GM18517 (cell line): ENCODE results near the gene ITPR2.
A peak's percentile ranks its signal among the peaks of the same experiment; 100 is the strongest.

Experiments
- ATAC-seq: cut with Tn5 transposase; IDR thresholded peaks from one replicate; pipeline ENCODE4 v1.9.1; 2021; ENCODE audit warnings: mild to moderate bottlenecking, moderate library complexity; ENCODE audit not compliant: unreplicated experiment

ITPR2 gene

DNA sequence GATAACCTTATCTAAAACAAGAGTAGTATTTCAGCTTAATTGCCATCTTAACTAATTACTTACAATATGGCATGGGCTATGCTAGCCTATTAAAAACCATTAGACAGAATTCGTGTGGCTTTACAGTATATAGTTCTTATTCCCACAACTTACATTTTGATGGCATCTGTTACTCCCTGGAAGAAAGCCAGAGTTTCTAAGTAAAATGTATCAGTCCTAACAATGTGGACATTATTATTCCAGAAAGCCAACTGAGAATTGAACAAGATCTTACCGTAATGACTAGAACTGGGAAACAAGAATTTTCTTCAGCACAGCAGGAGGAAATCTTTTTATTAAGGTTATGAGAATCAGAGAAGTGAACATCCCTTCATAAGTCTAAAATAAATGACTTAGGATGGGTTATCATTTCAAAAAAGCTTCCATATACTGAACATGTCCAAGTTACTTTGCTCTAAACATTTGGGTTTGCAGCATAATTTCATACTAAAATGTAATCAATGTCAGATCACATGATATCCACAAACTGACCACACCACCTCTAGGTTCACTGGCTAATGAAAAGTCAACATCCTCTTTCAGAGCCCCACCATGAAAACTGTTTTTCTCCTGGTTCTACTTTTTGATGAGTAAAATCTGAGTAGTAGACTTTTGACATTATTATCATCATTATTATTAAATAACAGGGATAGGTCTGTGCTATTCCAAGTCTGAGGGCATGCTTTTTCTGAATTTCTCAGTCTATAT, 457.9 kb downstream of the ITPR2 start:
- ATAC-seq = no peak

DNA sequence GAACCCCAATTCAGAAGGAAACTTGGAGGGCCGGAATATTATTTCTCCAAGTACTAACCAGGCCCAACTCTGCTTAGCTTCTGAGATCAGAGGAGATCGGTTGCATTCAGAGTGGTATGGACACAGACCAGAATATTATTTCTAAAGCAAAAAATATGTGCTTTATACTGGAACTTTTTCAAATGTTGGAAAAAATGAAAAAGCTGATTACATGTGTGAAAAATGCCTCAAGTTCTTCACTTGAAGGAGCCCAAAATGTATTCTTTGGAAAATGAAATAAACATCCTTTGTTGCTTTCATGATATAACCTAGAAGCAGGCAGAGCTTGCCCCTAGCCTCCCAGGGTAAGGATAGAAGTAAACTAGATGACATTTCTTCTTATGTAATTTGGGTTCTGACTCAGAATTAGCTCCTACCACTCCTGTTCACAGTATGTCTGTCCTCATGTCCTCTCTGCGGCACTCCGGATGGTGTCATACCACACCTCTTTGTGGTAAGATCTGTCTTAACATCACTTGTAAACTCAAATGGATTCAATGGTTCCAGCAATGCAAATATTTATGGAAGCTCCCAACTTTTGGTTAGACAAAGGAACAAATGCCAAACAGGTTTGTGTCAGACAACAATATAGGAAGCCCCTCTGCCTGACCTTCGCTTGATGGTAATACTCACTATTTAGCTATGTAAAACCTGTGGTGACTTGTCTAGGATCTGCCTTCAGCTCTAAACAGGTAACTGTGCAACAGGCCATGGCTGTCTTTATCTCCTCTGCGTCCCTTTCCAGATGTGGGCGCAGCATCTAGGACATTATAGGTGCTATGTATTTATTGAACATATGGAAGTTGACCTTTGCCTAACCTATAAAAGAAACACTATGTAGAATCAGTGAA, 459.1 kb downstream of the ITPR2 start:
- ATAC-seq = no peak

DNA sequence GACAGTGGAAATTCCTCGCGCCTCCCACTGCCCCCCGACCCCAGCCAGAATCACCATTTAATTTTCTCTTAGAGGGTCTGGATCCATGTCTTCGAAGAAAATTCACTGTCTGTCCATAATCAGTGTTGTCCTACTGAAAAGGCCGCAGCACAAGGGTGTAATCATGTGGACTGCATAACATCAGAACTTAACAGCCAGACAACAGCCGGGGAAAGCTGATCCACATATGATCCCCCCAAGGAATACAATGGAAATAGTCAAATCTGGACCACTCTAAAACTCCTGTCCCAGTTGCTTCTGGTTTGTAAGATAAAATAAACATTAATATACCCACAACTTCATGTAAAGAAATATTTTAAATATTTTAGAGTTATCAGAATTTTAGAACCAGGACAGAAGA, 460.1 kb downstream of the ITPR2 start:
- ATAC-seq = no peak

DNA sequence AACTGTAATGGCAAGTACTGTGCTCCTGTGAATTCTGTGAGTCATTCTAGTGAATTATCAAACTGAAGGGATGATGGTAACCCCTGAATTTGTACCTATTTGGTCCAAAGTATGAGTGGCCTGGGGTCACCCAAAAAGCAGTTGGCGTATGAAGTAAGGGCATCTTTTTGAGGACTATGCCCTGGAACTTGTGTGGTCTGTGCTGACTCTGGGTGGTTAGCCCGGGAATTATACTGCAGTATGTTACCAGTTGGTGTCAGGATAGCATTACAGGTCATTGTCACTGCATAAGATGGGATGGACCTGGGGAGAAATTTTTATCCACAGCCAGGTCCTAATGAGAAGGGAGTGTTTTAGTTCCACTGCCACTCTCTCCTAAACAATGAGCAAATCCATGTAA, 462.9 kb downstream of the ITPR2 start:
- no peak for ATAC-seq

DNA sequence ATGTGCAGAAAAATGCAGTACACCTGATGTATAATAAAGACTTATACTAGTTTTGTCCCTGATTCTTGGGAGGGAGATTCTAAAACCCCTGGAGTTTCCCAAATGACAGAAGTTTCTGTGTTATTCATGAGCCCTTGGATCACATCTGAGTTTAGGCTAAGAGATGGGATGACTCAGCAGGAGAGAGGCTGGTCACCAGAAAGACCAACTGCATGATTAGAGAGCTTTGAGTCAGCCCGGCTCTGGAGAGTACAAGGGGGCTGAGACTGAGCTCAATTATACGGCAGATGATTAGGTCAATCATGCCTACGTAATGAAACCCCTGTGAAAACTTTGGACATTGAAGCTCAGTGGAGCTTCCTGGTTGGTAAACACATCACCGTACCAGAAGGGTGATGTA, 463.4 kb downstream of the ITPR2 start:
- ATAC-seq = no peak

DNA sequence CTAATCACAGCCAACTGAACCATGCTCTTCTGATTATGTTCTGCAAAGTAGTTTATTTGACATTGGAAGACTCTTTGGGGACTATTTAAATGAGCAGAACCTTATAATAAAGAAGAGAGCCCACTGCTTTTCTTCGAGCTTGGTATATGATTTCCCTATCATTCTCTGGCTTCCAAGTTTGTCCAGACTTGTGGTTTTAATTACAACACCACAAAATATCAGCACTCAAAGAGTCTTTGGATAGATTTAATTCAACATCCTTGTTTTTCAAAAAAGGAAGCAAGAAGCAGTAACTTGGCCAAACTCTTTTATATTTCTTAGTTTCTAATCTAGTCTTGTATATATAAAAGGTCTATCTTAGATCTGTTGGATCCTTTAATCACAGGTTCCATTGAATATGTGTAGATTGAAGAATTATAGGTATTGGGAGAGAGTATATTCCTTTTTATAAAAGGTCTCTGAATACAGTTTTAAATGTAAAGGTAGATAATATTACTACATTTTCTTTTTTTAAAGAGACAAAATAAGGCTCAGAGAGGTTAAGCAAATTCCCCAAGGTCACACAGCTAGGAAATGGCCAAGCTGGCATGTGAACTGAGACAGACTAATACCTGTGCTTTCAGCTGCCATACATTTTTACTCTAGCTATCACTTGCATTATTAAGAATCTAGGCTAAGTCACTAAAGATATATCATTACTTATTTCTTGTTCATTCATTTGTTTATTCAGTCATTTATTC, 464.8 kb downstream of the ITPR2 start:
- no peak for ATAC-seq

DNA sequence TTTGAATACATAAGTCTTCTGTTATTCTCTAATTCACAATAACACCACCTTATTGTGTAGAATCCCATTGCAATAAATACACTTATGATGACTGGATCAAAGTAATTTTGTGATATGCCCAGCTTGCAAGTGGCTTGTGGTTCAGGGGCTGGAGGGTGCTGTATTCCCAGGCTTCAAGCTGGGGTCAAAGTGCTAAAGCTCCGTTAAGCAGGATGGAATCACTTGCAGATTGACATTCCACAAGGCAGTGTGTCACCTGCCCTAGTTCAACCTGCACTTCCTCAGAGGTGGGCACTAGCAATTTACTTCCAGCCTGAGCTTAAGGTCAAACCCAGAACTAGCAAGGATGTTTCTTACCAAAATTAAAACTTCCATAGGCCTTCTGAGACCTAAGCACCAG, 471.0 kb downstream of the ITPR2 start:
- no peak for ATAC-seq

DNA sequence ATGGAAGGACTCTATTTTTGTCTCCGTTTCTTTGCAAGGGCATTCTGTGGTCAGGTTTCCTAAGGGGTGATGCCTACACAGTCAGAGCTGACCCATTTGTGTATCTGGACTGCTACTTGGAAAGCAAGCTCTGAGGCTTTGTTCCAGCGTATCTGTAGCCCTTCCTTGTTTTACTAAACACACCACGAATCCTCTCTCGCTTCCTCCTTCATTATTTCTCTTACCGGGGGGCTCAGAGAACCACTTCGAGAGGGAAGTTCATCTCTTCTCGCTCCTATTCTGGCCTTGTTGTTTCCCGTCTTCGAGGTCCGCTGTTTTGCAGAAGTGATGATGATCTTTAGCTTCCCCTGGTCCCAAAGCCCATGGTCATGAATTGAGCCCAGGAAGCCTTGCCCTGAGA, 472.9 kb downstream of the ITPR2 start:
- ATAC-seq = no peak

DNA sequence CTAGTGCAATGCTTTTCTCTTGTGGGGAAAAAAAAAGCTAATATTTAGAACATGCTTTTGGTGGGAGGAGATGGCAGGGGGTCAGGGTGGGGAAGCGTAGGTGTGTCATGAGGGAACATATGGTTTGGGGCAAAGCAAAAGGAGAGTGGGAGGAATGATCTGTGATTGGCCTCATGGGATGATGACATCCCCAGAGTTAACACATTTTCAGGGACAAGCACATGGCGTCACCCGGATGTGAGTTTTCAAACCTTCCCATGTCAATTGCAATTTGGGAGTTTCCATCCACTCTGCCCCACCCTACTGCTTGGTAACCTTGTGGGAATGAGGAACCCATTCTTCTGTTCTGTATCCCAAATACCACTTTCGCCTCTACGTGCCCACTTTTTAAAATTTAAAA, 473.4 kb downstream of the ITPR2 start:
- ATAC-seq = no peak

DNA sequence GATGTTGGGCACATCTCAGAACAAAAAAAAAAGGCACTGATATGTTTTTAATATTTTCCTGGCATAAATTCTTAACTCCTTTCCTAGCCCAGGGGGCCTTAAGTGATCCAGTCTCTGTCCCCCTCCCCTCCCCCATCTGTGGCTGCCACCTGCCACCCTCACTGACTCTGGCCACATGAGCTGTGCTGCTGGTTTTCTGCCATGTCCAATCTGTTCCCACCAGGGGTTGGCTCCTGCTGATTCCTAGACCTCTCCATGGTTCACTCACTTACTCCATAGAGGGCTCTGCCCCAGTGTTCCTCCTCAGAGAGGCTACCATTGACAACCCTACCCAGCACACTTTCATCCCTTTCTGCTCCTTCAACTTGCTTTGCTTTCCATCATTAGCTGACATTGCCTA, 474.3 kb downstream of the ITPR2 start:
- no peak for ATAC-seq

DNA sequence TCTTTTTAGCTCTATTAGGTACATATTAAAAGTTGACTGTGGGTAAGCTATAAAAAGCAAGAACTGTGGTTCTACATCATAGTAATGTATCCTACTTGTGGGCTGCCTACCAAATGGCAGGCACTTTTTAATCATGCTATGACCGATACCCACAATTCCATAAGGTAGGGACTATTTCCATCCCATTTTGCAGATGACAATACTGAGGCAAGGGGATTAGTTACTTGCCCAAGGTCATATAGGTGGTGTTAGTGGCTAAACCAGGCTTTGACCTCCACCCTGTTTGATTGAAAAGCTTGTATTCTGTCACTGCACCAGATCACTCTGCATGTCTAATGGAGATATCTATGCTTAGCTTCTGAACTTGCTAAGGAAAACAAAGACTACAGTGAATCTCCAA, 485.7 kb downstream of the ITPR2 start:
- ATAC-seq = no peak

DNA sequence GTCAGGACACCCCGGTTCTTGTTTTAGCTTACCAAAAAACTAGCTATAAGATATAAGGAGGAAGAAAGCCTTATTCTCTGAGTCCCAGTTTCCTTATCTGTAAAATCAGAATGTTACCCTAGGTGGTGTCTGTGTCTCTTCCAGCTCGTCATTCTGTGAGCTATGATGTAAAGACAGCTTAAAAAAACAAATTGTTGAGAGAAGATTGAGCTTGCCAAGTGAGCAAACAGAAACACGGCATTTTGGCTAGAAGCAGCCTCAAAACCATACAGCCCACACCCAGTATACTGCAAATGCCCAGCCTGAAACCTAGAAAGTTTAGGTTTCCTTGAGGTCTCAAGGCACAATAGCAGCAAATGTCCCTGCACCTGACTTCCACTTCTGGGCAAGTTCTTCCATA, 486.3 kb downstream of the ITPR2 start:
- no peak for ATAC-seq

DNA sequence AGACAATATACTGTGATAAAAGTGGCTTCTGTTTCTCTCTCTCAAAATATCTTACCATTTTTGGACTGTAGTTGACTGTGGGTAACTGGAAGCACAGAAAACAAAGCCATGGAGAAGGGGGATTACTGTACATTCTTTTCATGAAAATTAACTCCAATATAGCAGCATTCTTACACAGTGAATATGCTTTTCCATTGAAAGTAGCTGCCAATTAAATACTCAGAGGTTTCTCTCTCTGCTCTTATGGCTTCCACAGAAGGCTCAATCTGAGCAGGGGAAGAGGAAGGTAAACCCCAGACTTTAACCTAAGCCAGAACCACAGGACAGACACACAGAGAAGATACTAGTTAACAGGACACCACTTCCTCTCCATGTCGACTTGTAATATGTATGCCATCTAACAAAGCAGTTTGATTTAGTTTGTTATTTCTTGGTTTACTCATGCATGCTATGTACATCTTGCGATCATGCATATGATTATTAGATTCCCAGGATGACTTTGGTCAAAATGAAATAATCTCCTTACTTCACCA, 487.5 kb downstream of the ITPR2 start:
- no peak for ATAC-seq

DNA sequence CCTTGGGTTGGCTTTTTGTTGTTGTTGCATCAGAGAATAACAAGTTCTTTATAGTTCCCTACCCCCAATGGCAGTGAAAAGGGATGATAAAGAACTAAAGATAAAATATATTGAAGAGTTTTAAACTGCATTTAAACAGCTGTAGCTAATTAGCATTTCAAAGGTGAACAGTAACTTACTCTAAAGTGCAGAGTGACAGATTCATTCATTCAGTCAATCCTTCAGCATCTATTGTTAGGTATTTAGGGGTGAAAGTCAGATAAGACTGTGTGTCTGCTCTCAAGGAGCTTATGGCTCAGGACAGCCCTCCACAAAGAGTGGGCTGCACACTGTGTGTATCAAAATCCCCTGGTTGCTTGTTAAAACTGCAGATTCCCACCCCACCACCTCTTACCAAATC, 491.5 kb downstream of the ITPR2 start:
- ATAC-seq = no peak

DNA sequence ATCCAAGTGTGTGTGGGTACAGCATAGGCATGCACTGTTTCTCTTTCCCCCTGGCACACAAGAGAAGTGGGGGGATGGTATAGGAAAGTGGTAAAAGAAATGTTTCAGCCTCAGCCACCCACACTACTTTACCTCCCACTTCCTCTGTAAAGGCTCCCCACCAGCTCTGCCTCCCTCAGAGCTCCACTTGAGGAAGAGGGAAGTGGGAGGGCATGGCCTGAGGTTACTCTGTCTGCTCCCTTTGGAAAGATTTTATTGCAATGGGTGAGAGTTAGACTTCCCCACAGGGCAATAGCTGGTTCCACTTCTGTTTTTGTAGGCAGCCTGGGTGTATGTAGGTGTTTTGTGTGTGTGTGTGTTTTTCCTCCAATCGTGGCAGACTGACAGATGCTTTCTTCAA, 492.3 kb downstream of the ITPR2 start:
- peak; percentile 75 for ATAC-seq

DNA sequence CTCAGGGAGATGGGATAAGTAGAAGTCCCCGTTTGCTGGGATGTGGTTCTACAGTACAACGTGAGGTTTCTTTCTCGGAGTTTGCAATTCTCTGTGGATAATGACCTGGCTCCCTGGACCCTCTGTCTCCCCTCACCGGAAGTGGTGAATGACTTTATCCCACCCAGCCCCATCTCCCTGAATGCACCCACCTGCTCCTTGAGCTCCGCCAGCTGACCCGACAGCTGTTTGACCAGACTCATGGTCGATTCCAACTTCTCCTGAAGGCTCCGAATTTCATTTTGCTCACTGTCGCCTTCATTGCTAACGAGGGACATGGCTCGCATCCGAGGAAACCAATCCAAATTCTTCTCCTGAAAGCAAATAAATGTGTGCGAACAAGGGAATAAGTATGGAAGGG, 493.0 kb downstream of the ITPR2 start:
- ATAC-seq = no peak

DNA sequence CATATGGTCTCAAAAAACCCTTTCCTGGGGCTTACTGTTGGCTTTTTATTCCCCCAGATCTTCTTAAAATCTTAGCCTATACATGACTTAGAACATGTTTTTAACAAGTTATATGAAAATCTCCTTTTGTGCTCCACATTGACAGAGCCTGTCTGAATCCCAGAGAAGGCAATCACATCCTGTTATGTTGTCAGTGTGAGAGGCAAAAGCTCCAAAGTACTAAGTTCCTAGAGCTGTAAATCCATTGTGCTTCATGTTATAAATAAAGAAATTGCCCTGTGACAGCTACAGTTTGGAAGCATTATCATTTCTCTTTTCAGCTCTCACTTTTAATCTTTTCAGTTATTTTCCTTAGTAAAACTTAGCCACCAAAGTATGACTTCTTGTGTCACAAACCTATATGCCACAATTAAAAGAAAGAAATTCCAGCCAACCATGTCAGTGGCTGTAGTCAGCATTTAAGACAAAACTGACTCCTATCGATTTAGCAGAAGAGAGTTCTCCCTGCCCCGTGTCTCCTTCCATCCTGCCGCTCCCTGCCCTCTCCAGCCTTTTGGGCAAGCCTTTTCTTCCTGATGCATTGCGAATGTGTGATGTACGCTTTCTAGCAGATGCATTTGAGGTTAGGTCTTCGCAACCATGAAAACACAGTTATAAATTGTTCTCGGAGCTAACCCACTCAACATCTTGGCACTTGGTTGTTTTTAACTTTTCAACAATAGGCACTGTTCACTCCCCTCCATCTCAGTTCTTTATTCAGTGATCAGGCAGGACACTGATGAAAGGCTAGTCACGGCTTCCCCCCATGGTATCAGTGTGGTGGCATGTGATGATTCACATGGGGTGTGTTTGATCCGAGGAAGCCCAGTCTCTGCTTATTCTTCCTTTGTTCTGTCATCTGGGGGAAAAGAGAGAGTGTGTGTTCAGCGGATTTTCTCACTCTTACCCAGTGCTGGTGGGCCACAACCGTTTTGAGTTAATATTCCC, 494.1 kb downstream of the ITPR2 start:
- no peak for ATAC-seq

DNA sequence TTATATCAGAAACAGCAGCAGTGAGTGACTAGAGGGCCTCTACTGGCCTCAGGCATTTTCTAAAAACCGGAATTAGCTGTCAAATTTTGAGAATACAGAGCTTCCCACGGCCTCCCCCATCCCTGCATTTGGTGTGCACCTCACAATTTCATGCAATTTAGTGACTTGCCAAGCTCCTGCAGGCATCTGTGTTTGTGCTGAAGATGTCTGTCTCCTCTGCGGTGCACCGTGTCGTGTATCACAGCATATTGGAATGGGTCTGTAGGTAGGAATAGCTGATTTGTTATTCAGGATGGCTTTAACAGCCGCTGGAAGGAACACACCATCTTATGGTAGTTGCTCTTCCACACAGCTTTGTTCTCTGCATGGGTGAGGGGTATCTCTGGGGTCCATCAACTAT, 497.3 kb downstream of the ITPR2 start:
- no peak for ATAC-seq

DNA sequence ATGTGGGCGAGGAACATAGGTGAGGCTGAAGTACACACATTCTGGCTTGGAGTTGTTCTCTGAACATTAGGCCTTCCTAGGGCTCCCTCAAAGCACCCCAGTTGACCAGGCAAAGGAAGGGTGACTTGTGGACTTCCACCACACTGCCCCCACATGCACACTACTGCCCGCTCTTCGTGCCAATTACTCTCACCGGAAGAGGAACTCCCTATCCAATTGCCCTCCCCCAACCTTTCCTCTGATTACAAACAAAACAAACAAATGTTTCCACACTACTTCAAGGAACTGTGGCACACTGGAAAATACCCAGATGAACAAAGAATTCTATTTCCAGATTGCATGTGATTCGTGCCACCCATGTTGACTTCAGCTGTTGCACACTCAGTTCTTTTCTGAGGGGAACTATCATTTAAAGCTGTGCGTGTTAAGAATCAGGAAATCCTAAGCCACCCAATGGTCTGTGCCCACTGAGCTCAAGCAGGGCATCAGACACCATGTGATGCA, 498.3 kb downstream of the ITPR2 start:
- no peak for ATAC-seq

DNA sequence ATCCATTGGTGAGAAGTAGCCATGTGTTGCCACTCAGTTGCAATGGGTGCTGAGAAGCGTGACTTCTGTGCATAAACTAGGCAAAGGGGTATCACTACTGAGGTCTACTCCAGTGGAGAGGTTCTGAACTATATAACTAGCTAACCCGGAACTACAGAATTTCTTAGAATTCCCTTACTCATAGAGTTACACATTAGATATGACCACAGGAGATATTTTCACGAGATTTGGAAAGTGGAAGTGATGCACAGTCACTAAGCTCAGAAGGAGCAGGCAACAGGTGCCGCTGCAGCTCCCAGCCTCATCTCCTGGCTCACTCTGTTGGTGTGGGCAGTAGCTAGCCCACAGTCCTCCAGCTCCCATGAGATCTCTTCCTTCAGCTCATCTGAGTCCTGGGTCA, 501.0 kb downstream of the ITPR2 start:
- ATAC-seq = peak; percentile 53
